Large intestine (tissue), 3 donors: ENCODE data around the gene MBLAC1. TPM values are rescaled to one million over a fixed set of nuclear protein-coding genes. Genes with fewer than 3 reads are reported as not detected.

Source experiments
- DNase-seq, 2 donors: peaks; one replicate each; pipeline versions ENCODE4 v3.0.0 to v3.0.0-alpha.2; 2013
- H3K27ac ChIP-seq: one replicate; pipeline ENCODE4 v1.5.1; 2013; ENCODE audit warnings: low read length
- H3K27me3 ChIP-seq: 2 replicates; pipeline ENCODE4 v1.6.1; 2013; ENCODE audit warnings: low read length; ENCODE audit not compliant: control insufficient read depth, insufficient read depth
- H3K36me3 ChIP-seq: 2 replicates; pipeline ENCODE4 v1.6.1; 2013; ENCODE audit warnings: low read length; ENCODE audit not compliant: control insufficient read depth, insufficient read depth
- H3K4me1 ChIP-seq: one replicate; pipeline ENCODE4 v1.6.1; 2013; ENCODE audit warnings: low read length; ENCODE audit not compliant: control insufficient read depth, insufficient read depth
- H3K4me3 ChIP-seq: one replicate; pipeline ENCODE4 v1.5.1; 2013; ENCODE audit warnings: low read length
- H3K9me3 ChIP-seq: one replicate; pipeline ENCODE4 v1.6.1; 2013; ENCODE audit warnings: mild to moderate bottlenecking, low read depth, low read length, moderate library complexity; ENCODE audit not compliant: control insufficient read depth
- WGBS: methylation state at CpG from one replicate; pipeline ENCODE4 v1.1.5; 2013; ENCODE audit warnings: low lambda C conversion rate; ENCODE audit not compliant: insufficient coverage; 5-methylcytosine and 5-hydroxymethylcytosine counted together
- polyA plus RNA-seq: library from polyadenylated mRNA; unstranded; fragments of 120-200 nt; gene quantifications from one replicate; pipeline ENCODE4 v1.2.1, GENCODE V29; 2013

Gene MBLAC1
- polyA plus RNA-seq, 1 donor = 2.8 TPM

DNA sequence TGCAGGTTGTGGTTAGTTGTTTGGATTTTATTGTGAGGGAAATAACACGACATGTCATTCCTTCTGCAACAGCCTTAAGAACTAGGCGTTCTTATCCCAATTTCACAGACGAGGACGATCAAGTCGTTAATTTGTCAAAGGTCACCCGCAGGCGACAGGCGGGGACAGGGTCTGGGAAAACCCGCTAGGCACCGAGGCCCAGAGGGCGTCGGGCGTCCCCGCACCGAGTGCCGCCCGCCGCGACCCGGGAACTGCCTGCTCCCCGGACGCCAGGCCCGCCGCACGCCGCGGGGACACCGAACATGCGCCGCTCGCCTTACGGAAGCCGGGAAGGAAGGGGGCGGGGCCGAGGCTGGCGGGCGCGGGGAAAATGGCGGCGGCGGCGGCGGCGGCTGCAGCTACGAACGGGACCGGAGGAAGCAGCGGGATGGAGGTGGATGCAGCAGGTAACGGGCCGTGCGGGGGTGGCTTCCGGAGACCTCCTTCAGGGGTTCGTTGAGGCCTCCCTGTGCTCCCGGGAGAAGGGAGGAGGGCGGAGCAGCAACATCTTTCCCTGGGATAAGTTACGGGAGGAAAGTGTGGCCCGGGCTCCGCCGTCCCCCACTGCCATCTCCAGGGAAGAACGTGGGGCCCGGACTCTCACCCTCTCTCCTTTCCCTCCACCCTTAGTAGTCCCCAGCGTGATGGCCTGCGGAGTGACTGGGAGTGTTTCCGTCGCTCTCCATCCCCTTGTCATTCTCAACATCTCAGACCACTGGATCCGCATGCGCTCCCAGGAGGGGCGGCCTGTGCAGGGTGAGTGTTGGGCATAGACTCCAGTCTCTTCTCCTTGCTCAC lies 37.9 kb upstream of the MBLAC1 start, which contains the start of gene COPS6:
Gene COPS6, plus strand, starts transcription at position 349 of the 837 bp plus-strand sequence. Its CDS starts 22 bp downstream, at position 371.
- DNase-seq = peak; percentile 57 to 87
- Histone ChIP-seq H3K4me3 (peak within 1 kb of the TSS; percentile 98), H3K27me3 (no peaks in the 10 kb centered on the region), H3K9me3 (no peaks in the 10 kb centered on the region), H3K27ac (peak within 1 kb of the TSS; percentile 68), H3K4me1 (peaks cover 15% of the 10 kb centered on the region), H3K36me3 (peaks cover 36% of the 10 kb centered on the region)
- no CpG with 5 or more reads among the region's 68 CpGs for WGBS

DNA sequence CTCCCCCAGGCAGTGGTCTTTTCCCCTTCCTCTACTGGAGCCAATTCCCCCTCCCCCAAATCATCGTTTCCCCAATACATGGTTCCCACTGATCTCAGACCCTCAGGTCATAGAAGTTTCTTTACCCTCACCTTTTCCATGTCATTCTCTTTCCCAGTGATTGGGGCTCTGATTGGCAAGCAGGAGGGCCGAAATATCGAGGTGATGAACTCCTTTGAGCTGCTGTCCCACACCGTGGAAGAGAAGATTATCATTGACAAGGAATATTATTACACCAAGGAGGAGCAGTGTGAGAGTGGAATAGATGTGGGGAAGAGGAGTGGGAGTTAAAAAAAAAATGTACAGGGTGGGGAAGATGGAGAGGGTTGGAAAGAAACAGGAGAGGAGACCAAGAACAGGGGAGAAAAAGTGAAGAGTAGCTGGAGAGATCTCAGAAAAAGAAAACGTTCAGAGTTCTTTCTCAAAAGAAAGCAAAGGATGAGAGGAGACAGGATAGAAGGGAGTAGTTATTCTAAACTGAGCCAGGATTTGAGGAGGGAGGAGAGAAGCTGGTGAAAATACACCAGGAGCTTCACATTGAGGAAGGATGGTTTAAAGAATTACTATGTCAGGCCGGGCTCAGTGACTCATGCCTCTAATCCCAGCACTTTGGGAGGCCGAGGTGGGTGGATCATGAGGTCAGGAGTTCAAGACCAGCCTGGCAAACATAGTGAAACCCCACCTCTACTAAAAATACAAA lies 37.1 kb upstream of the MBLAC1 start:
- Histone ChIP-seq H3K4me3 (peak overlapping the region; percentile 98), H3K9me3 (no peaks in the 10 kb centered on the region), H3K27me3 (no peaks in the 10 kb centered on the region), H3K27ac (no peak overlapping the region), H3K4me1 (peaks cover 15% of the 10 kb centered on the region), H3K36me3 (peaks cover 44% of the 10 kb centered on the region)
- 40% methylated on average over 2 of the region's 7 CpGs for WGBS
- no peak for DNase-seq

DNA sequence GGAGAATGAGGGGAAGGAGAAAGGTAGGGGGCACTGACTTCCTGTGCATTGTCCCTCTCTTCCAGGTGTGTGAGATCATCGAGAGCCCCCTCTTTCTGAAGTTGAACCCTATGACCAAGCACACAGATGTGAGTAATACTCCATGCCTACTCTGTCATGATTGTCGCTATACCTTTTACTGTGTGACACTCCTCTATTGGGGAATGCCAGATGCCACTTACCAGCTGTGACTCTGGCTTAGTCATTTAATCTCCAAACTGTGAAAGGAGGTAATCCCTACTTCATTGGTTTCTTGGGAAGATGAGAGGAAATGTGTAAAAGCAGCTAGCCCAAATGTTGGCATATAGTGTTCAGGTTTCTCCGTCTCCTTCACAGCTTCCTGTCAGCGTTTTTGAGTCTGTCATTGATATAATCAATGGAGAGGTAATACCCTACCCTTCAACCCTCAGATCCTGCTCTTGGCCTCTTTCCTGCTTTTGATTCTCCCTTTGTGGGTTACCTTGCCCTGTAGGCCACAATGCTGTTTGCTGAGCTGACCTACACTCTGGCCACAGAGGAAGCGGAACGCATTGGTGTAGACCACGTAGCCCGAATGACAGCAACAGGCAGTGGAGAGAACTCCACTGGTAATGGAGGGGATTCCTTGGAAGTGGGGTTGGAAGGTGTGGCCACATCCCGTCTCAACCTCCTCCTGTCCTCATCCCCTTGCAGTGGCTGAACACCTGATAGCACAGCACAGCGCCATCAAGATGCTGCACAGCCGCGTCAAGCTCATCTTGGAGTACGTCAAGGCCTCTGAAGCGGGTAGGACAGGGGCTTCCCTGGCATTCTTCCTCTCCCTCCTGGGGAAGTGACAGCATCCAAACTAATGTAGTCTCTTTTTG lies 36.0 kb upstream of the MBLAC1 start:
- Histone ChIP-seq H3K4me1 (peaks cover 15% of the 10 kb centered on the region), H3K27ac (no peak overlapping the region), H3K9me3 (no peaks in the 10 kb centered on the region), H3K4me3 (no peak overlapping the region), H3K36me3 (peaks cover 55% of the 10 kb centered on the region), H3K27me3 (no peaks in the 10 kb centered on the region)
- no CpG with 5 or more reads among the region's 14 CpGs for WGBS
- no peak for DNase-seq

DNA sequence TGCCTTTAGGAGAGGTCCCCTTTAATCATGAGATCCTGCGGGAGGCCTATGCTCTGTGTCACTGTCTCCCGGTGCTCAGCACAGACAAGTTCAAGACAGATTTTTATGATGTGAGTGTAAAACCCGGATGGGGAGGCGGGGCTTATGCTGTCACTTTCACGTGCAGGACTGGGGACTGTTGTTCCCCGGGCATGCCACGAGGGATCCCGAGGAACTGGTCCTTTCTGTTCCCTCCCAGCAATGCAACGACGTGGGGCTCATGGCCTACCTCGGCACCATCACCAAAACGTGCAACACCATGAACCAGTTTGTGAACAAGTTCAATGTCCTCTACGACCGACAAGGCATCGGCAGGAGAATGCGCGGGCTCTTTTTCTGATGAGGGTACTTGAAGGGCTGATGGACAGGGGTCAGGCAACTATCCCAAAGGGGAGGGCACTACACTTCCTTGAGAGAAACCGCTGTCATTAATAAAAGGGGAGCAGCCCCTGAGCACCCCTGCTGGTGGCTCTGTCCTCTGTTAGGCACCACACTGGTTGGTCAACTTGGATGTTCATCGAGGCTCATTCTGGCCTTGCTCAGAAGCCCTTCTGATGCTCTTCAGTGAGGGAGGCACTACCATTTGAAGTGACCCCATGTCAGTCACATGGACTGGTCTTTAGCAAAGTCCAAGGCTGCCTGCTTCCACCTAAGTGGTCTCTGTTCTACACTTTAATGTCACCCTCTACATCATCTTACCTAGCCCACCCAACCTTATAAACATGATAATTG lies 35.2 kb upstream of the MBLAC1 start:
- Histone ChIP-seq H3K27me3 (no peaks in the 10 kb centered on the region), H3K4me1 (peaks cover 15% of the 10 kb centered on the region), H3K36me3 (peaks cover 63% of the 10 kb centered on the region), H3K27ac (no peak overlapping the region), H3K4me3 (no peak overlapping the region), H3K9me3 (no peaks in the 10 kb centered on the region)
- WGBS = no CpG with 5 or more reads among the region's 19 CpGs
- no peak for DNase-seq

DNA sequence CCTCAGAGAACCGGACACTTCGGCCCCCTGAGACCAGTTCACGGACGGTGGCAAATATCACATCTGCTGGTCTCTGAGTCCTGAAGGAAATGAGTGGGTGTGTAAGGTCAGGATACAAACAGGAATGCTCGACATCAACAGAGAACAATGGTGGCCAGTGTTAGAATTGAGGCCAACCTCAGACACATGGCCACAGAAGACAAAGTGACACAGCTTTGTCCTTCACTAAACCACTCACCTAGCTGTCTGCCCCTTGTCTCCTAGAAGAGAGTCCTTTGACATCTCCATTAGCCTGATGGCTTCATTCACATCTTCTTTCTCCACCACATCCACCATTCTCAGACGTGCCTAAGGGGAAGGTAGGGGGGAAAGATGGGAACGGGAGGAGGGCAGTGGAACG lies 33.7 kb upstream of the MBLAC1 start:
- no peak overlapping the region for H3K4me3 ChIP-seq
- no peaks in the 10 kb centered on the region for H3K27me3 ChIP-seq
- no CpG with 5 or more reads among the region's 8 CpGs for WGBS
- peaks cover 13% of the 10 kb centered on the region for H3K4me1 ChIP-seq
- DNase-seq = no peak
- no peak overlapping the region for H3K27ac ChIP-seq
- peaks cover 77% of the 10 kb centered on the region for H3K36me3 ChIP-seq
- no peaks in the 10 kb centered on the region for H3K9me3 ChIP-seq

DNA sequence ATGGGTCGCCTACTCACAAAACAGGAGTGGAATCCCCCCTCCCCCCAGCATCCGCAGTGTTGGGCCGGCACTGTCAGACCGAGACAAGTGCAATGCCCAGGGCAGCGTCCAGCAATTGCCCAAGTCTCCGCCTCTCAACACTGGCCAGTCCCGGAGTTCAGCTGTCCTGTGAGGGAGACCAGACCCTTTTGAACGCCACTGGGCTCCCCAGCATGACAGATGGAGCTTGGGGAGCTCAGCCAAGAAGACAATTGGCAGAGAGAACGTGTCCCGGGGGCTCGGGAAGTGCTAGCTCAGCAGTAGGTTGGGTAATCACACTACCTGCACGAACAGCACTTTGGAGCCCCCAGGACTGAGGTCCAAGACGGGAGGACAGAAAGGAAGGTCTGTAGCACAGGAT lies 33.3 kb upstream of the MBLAC1 start:
- Histone ChIP-seq H3K36me3 (peaks cover 82% of the 10 kb centered on the region), H3K9me3 (no peaks in the 10 kb centered on the region), H3K27me3 (no peaks in the 10 kb centered on the region), H3K4me3 (no peak overlapping the region), H3K4me1 (peaks cover 9% of the 10 kb centered on the region), H3K27ac (no peak overlapping the region)
- DNase-seq = no peak
- no CpG with 5 or more reads among the region's 13 CpGs for WGBS

DNA sequence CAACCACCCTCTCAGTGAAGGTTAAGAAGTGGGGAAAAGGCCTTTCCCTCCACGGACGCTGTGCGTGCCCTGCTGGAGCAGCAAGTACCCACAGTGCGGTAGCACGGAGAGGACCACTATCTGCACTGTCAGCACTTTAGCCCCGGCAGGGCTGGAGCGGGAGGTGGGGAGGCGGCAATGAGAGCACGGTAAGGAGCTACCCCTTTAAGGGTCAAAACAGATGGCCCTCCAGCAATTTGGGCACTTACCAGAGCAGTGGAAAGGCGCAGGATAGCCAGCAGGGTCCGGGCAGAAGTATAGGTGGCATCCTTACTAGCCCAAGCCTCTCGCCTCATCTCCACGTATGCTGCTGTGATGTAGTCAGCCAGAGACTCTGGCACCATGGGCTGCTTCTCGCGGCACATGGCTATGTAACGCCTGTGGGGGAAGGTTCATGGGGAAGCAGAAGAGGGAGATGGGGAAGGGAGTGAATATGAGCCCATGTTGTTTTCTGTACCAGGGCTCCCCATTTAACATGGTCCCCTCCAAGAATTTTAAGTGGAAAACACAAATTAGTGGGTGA lies 32.8 kb upstream of the MBLAC1 start:
- no CpG with 5 or more reads among the region's 16 CpGs for WGBS
- H3K27ac ChIP-seq = no peak overlapping the region
- H3K27me3 ChIP-seq = no peaks in the 10 kb centered on the region
- H3K4me3 ChIP-seq = no peak overlapping the region
- H3K36me3 ChIP-seq = peaks cover 87% of the 10 kb centered on the region
- H3K9me3 ChIP-seq = no peaks in the 10 kb centered on the region
- DNase-seq = no peak
- H3K4me1 ChIP-seq = peaks cover 10% of the 10 kb centered on the region

DNA sequence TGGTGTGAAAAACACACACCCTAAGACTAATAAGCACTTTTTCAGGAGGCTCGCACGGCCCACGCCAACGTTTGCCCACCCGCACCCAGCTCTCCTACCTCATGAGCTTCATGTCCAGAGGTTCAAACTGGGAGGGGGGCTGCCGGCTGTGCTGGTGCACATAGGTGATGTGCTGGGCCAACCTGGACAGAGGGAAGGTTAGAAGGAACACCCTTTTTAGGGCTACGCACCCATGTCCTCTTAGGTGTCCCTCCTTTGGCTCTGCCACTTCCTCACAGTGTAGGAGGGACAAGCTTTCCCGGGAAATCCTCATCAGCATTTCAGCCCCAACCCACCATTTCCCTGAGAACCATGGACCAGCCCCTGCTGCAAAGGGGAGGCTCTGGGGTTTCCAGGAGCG lies 31.5 kb upstream of the MBLAC1 start:
- Histone ChIP-seq H3K4me1 (peaks cover 11% of the 10 kb centered on the region), H3K36me3 (peaks cover 92% of the 10 kb centered on the region), H3K9me3 (no peaks in the 10 kb centered on the region), H3K27me3 (no peaks in the 10 kb centered on the region), H3K4me3 (no peak overlapping the region), H3K27ac (no peak overlapping the region)
- DNase-seq = no peak
- WGBS = no CpG with 5 or more reads among the region's 9 CpGs

DNA sequence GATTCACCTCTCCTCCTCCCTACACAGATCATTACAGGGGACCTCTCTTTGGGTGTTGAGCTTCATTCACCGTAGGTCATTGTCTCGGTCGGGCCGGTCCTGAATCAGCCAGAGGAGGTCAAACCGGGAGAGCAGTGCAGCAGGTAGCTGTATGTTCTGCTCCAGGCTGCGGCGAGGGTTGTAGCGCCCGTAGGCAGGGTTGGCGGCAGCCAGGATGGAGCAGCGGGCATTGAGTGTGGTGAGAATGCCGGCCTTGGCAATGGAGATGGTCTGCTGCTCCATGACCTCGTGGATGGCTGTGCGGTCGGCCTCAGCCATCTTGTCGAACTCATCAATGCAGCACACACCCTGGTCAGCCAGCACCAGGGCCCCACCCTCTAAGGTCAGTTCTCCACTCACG lies 31.1 kb upstream of the MBLAC1 start:
- Histone ChIP-seq H3K4me1 (peaks cover 11% of the 10 kb centered on the region), H3K27me3 (no peaks in the 10 kb centered on the region), H3K36me3 (peaks cover 88% of the 10 kb centered on the region), H3K4me3 (no peak overlapping the region), H3K27ac (no peak overlapping the region), H3K9me3 (no peaks in the 10 kb centered on the region)
- DNase-seq = no peak
- no CpG with 5 or more reads among the region's 17 CpGs for WGBS
